Body of pancreas (tissue), 4 donors: Measurements from ENCODE around the gene KIF1B.

ENCODE experiments used
- CTCF ChIP-seq, 7 experiments: fragments of 450-650 bp in 4 of 7; fragments of 200-600 bp in 3 of 7; sonication (generic) in 3 of 7; IDR thresholded peaks; one replicate each; pipeline ENCODE4 v1.5.1; 2016 to 2019; ENCODE audit warnings: antibody characterized with exemption in 7 of 7
- POLR2A ChIP-seq, 3 donors: fragments of 450-650 bp; IDR thresholded peaks; one replicate each; pipeline ENCODE4 v1.6.1; 2016; ENCODE audit warnings: antibody characterized with exemption in 3 of 3, mild to moderate bottlenecking in 2 of 3

DNA sequence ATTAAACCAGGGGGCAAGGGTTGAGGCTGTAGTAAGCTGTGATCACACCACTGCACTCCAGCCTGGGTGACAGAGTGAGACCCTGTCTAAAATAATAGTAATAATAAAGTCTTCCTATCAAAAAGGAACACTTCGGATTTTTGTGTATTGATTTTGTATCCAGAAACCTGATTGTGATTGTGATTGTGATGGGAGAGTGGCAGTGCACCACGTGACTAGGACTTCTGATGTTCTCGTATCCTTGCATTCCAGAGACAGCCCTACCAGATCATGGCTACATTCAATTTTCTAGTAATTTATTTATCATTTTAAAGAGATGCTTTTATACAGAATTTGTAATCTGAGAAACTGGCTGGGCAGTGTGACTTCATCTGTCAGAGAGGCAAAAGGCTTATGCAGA is 2.6 kb upstream of the KIF1B start:
- TF ChIP-seq CTCF (IDR thresholded peaks at IDR 0.05) (no peak), POLR2A (IDR thresholded peaks at IDR 0.05) (no peak)
